H9 (cell line): ENCODE data around the gene TTLL9. TPM values are rescaled to one million over a fixed set of nuclear protein-coding genes. Genes with fewer than 3 reads are reported as not detected.

Source experiments
- DNase-seq: peaks from one replicate; pipeline ENCODE4 v3.0.0-alpha.2; 2017
- H2AFZ ChIP-seq: one replicate; pipeline ENCODE4 v1.6.1; 2013; ENCODE audit warnings: mild to moderate bottlenecking, low read length, control low read depth, moderate library complexity
- H2AK5ac ChIP-seq: 2 replicates; pipeline ENCODE4 v1.6.1; 2013; ENCODE audit warnings: low read length, control low read depth, mixed read lengths; ENCODE audit not compliant: insufficient read length
- H2BK120ac ChIP-seq: one replicate; pipeline ENCODE4 v1.6.1; 2013; ENCODE audit warnings: low read depth, mild to moderate bottlenecking, low read length, control low read depth, inconsistent platforms; ENCODE audit not compliant: poor library complexity, severe bottlenecking
- H2BK12ac ChIP-seq: 2 replicates; pipeline ENCODE4 v1.6.1; 2013; ENCODE audit warnings: low read length, control low read depth, mixed read lengths, low read depth; ENCODE audit not compliant: insufficient read length
- H2BK15ac ChIP-seq: 2 replicates; pipeline ENCODE4 v1.6.1; 2013; ENCODE audit warnings: low read depth, low read length, control low read depth
- H2BK20ac ChIP-seq: one replicate; pipeline ENCODE4 v1.6.1; 2013; ENCODE audit warnings: low read depth, mild to moderate bottlenecking, low read length, control low read depth, inconsistent platforms; ENCODE audit not compliant: poor library complexity, severe bottlenecking
- H2BK5ac ChIP-seq: 2 replicates; pipeline ENCODE4 v1.6.1; 2013; ENCODE audit warnings: low read length, control low read depth, mixed read lengths; ENCODE audit not compliant: insufficient read length
- H3K14ac ChIP-seq: 2 replicates; pipeline ENCODE4 v1.6.1; 2013; ENCODE audit warnings: low read length, control low read depth; ENCODE audit not compliant: insufficient read depth
- H3K18ac ChIP-seq: 2 replicates; pipeline ENCODE4 v1.6.1; 2013; ENCODE audit warnings: low read depth, mild to moderate bottlenecking, mixed read lengths, low read length, control low read depth; ENCODE audit not compliant: insufficient read length
- H3K23ac ChIP-seq: 2 replicates; pipeline ENCODE4 v1.6.1; 2013; ENCODE audit warnings: low read length, control low read depth, mixed read lengths, low read depth; ENCODE audit not compliant: insufficient read length
- H3K23me2 ChIP-seq: 2 replicates; pipeline ENCODE4 v1.6.1; 2013; ENCODE audit warnings: low read depth, mild to moderate bottlenecking, mixed read lengths, low read length, control low read depth; ENCODE audit not compliant: insufficient read length, poor library complexity, severe bottlenecking
- H3K27ac ChIP-seq: 2 replicates; pipeline ENCODE4 v1.5.1; 2013; ENCODE audit warnings: low read length, control low read depth, mixed read lengths, low read depth; ENCODE audit not compliant: insufficient read length
- H3K27me3 ChIP-seq: 2 replicates; pipeline ENCODE4 v1.6.1; 2013; ENCODE audit warnings: low read length, control low read depth, inconsistent platforms; ENCODE audit not compliant: insufficient read depth
- H3K4ac ChIP-seq: 2 replicates; pipeline ENCODE4 v1.6.1; 2013; ENCODE audit warnings: low read depth, mild to moderate bottlenecking, control low read depth, inconsistent platforms, low read length, moderate library complexity
- H3K4me1 ChIP-seq: 2 replicates; pipeline ENCODE4 v1.6.1; 2013; ENCODE audit warnings: low read length, control low read depth, inconsistent platforms; ENCODE audit not compliant: insufficient read depth
- H3K4me2 ChIP-seq: 2 replicates; pipeline ENCODE4 v1.6.1; 2013; ENCODE audit warnings: low read length, control low read depth, mixed read lengths; ENCODE audit not compliant: insufficient read length, insufficient read depth
- H3K56ac ChIP-seq: 2 replicates; pipeline ENCODE4 v1.6.1; 2013; ENCODE audit warnings: low read depth, mild to moderate bottlenecking, mixed read lengths, low read length, control low read depth; ENCODE audit not compliant: insufficient read length
- H3K79me1 ChIP-seq: 2 replicates; pipeline ENCODE4 v1.6.1; 2013; ENCODE audit warnings: low read depth, mild to moderate bottlenecking, moderate library complexity, low read length, control low read depth, inconsistent platforms; ENCODE audit not compliant: insufficient read depth, poor library complexity, severe bottlenecking
- H3K79me2 ChIP-seq: 2 replicates; pipeline ENCODE4 v1.6.1; 2013; ENCODE audit warnings: low read length, control low read depth, inconsistent platforms; ENCODE audit not compliant: insufficient read depth
- H3K9ac ChIP-seq: 2 replicates; pipeline ENCODE4 v1.6.1; 2013; ENCODE audit warnings: low read length, control low read depth, mixed read lengths; ENCODE audit not compliant: insufficient read length; ENCODE audit errors: extremely low read depth
- H3K9me3 ChIP-seq: one replicate; pipeline ENCODE4 v1.6.1; 2013; ENCODE audit warnings: low read depth, low read length, inconsistent platforms; ENCODE audit not compliant: control insufficient read depth
- H3T11ph ChIP-seq: one replicate; pipeline ENCODE4 v1.6.1; 2013; ENCODE audit warnings: mild to moderate bottlenecking, low read length, control low read depth, inconsistent platforms
- H4K20me1 ChIP-seq: one replicate; pipeline ENCODE4 v1.6.1; 2013; ENCODE audit not compliant: control insufficient read depth, insufficient read length, insufficient read depth
- H4K5ac ChIP-seq: 2 replicates; pipeline ENCODE4 v1.6.1; 2013; ENCODE audit warnings: low read depth, mild to moderate bottlenecking, mixed read lengths, low read length, control low read depth; ENCODE audit not compliant: insufficient read length
- H4K8ac ChIP-seq: replicated peaks from 2 replicates; pipeline ENCODE4 v1.6.1; 2013; ENCODE audit warnings: low read length, control low read depth, mixed read lengths, low read depth; ENCODE audit not compliant: insufficient read length
- H4K91ac ChIP-seq: 2 replicates; pipeline ENCODE4 v1.6.1; 2013; ENCODE audit warnings: low read depth, mild to moderate bottlenecking, moderate library complexity, mixed read lengths, low read length, control low read depth; ENCODE audit not compliant: insufficient read length
- H3K27ac Mint-ChIP-seq, 3 experiments: 2 replicates in 2 of 3; 3 replicates in 1 of 3; pipeline ENCODE4 v1.8.0; 2020 to 2021; ENCODE audit warnings: mixed read lengths in 3 of 3, mild to moderate bottlenecking in 1 of 3, moderate library complexity in 1 of 3
- H3K27me3 Mint-ChIP-seq: 2 replicates; pipeline ENCODE4 v1.8.0; 2021; ENCODE audit warnings: low read depth, mild to moderate bottlenecking, moderate library complexity, mixed read lengths
- H3K36me3 Mint-ChIP-seq, 3 experiments: 2 replicates in 2 of 3; 3 replicates in 1 of 3; pipeline ENCODE4 v1.8.0; 2020 to 2021; ENCODE audit warnings: low read depth in 3 of 3, mixed read lengths in 3 of 3; ENCODE audit not compliant: insufficient read depth in 1 of 3
- H3K4me1 Mint-ChIP-seq, 2 experiments: 2 replicates each; pipeline ENCODE4 v1.8.0; 2020; ENCODE audit warnings: mixed read lengths in 2 of 2
- H3K4me3 Mint-ChIP-seq, 2 experiments: 2 replicates in 1 of 2; 3 replicates in 1 of 2; pipeline ENCODE4 v1.8.0; 2020 to 2021; ENCODE audit warnings: mild to moderate bottlenecking in 2 of 2, mixed read lengths in 2 of 2, moderate library complexity in 1 of 2
- H3K9me3 Mint-ChIP-seq, 2 experiments: 2 replicates in 1 of 2; 3 replicates in 1 of 2; pipeline ENCODE4 v1.8.0; 2020; ENCODE audit warnings: mild to moderate bottlenecking in 2 of 2, mixed read lengths in 2 of 2, moderate library complexity in 1 of 2
- WGBS: extraction: QIAGEN DNeasy Blood & Tissue Kit; methylation state at CpG from one replicate; pipeline ENCODE4 v1.1.7; 2013; ENCODE audit warnings: missing lambda C conversion rate, low lambda C conversion rate, mixed read lengths; ENCODE audit not compliant: insufficient read length; ENCODE audit errors: extremely low coverage; 5-methylcytosine and 5-hydroxymethylcytosine counted together
- total RNA-seq: library from RNA; stranded (reverse); gene quantifications from 2 replicates; pipeline ENCODE4 v1.2.1, GENCODE V29; 2021
- TF ChIP-seq, protein P1 (sequence below): fragments of 200-600 bp; sonication (generic); conservative IDR thresholded peaks from 3 replicates; pipeline ENCODE4 v1.8.0; 2021; ENCODE audit warnings: antibody characterized with exemption, mild to moderate bottlenecking

Gene TTLL9
- total RNA-seq, 1 experiment from 2014 or later: 0.20 TPM

DNA sequence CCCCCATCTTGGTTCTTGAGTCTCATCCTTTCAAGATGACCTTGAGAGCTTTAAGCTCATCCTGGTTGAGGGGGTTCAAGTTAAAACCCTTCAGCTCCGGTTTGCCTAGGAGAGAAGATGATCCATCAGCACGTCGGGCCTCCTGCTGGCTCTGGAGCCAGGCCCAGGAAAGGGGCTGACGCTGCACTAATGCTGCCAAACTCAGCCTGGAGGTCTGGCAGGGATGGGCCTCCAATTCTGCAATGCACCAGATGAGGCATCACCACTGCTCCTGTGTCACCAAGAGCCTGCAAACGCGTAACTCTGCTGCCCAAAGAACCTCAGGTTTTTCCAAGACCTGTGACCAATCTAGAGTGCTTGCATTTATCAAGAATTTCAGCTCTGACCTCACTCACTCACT is 75.4 kb downstream of the TTLL9 start:
- peaks cover 2% of the 10 kb centered on the region; the same call in 1 of the 2 replicates for H3K79me2 ChIP-seq
- no peak overlapping the region for H2AFZ ChIP-seq
- TF ChIP-seq, protein P1, sequence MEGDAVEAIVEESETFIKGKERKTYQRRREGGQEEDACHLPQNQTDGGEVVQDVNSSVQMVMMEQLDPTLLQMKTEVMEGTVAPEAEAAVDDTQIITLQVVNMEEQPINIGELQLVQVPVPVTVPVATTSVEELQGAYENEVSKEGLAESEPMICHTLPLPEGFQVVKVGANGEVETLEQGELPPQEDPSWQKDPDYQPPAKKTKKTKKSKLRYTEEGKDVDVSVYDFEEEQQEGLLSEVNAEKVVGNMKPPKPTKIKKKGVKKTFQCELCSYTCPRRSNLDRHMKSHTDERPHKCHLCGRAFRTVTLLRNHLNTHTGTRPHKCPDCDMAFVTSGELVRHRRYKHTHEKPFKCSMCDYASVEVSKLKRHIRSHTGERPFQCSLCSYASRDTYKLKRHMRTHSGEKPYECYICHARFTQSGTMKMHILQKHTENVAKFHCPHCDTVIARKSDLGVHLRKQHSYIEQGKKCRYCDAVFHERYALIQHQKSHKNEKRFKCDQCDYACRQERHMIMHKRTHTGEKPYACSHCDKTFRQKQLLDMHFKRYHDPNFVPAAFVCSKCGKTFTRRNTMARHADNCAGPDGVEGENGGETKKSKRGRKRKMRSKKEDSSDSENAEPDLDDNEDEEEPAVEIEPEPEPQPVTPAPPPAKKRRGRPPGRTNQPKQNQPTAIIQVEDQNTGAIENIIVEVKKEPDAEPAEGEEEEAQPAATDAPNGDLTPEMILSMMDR: no peak
- Mint-ChIP-seq H3K4me1 (peaks cover 4 to 5% of the 10 kb centered on the region in 2 experiments), H3K27ac (no peak overlapping the region), H3K36me3 (peaks cover 37 to 66% (median 52%) of the 10 kb centered on the region in 3 experiments), H3K4me3 (no peak overlapping the region), H3K27me3 (no peaks in the 10 kb centered on the region), H3K9me3 (no peaks in the 10 kb centered on the region; a peak in 1 of 5 replicates)
- no peak overlapping the region for H2BK120ac ChIP-seq
- no peak overlapping the region for H2BK20ac ChIP-seq
- H3K27ac ChIP-seq: no peak overlapping the region
- no CpG with 5 or more reads among the region's 6 CpGs for WGBS
- no peak overlapping the region for H3T11ph ChIP-seq
- no peak overlapping the region for H4K91ac ChIP-seq
- H4K5ac ChIP-seq: no peak overlapping the region
- no peak overlapping the region for H4K8ac ChIP-seq
- no peak overlapping the region for H3K4me2 ChIP-seq
- H2BK12ac ChIP-seq: no peak overlapping the region
- no peak overlapping the region for H2BK5ac ChIP-seq
- no peak for DNase-seq
- H3K14ac ChIP-seq: no peak overlapping the region
- H3K27me3 ChIP-seq: no peaks in the 10 kb centered on the region
- no peaks in the 10 kb centered on the region for H3K23me2 ChIP-seq
- H3K4ac ChIP-seq: no peak overlapping the region
- H3K56ac ChIP-seq: no peak overlapping the region
- no peaks in the 10 kb centered on the region for H3K4me1 ChIP-seq
- H4K20me1 ChIP-seq: no peaks in the 10 kb centered on the region
- H2BK15ac ChIP-seq: no peak overlapping the region
- no peak overlapping the region for H3K23ac ChIP-seq
- H2AK5ac ChIP-seq: no peak overlapping the region
- H3K9ac ChIP-seq: no peak overlapping the region
- H3K18ac ChIP-seq: no peak overlapping the region
- no peaks in the 10 kb centered on the region for H3K9me3 ChIP-seq
- H3K79me1 ChIP-seq: peaks cover 6% of the 10 kb centered on the region
